CD4-positive, alpha-beta T cell treated with Interleukin-12 subunit alpha and Interleukin-12 subunit beta, for 1 hour (primary cell): ENCODE results near the gene AAMP.

Experiments used
- DNase-seq: peaks from one replicate; pipeline ENCODE4 v3.0.0-alpha.2; 2020

Gene AAMP

GRCh38 chr2:218257390-218257981 is 12.5 kb downstream of the AAMP start:
- peak; percentile 83 for DNase-seq

- no peak for DNase-seq
Observed at GRCh38 chr2:218256612-218257350, 13.2 kb downstream of the AAMP start.

DNA sequence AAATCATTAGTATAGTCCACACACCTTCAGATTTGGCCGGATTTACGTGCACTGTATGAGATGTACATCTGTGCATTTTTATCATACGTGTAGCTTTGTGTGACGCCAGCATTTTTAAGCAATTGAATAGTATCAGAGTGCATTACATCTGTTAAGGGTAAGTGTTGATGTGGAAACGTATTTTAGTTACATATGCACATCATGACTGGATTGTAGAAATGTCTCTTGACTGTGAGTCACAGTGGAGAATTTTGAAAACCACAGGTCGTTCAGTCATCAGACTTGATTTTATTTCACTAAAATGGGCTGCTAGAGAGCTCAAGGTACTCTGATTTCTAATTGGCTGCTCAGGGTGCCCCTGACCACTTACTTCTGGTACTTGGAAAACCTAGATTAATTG is 14.5 kb downstream of the AAMP start:
- no peak for DNase-seq

GRCh38 chr2:218253232-218253625 is 16.7 kb downstream of the AAMP start:
- no peak for DNase-seq

- DNase-seq: no peak
Observed at GRCh38 chr2:218252509-218253231, 17.3 kb downstream of the AAMP start.

- DNase-seq: no peak
Observed at GRCh38 chr2:218249691-218250090, 20.2 kb downstream of the AAMP start.

- DNase-seq: no peak
Observed at GRCh38 chr2:218245214-218245613, 24.7 kb downstream of the AAMP start.

- no peak for DNase-seq
Observed at GRCh38 chr2:218244665-218245064, 25.3 kb downstream of the AAMP start.

DNA sequence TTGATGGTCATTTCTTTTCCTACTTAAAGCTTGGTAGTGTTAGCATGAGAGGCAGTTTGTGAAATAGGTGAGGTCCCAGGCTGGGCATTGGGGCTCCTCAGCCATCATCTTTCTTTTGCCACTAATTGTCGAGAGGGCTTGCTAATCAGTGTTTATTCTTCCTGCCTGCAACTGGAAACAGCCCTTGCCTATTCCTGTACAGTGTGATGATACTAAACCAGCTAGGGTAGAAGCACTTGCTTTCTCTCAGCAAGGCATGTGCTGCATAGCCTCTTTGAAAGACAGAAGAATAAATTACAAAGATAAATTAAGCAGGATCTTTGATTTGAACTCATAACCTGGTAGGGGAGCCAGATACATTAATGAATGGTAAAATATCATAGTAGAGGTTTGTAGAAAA is 25.7 kb downstream of the AAMP start:
- DNase-seq: no peak

DNA sequence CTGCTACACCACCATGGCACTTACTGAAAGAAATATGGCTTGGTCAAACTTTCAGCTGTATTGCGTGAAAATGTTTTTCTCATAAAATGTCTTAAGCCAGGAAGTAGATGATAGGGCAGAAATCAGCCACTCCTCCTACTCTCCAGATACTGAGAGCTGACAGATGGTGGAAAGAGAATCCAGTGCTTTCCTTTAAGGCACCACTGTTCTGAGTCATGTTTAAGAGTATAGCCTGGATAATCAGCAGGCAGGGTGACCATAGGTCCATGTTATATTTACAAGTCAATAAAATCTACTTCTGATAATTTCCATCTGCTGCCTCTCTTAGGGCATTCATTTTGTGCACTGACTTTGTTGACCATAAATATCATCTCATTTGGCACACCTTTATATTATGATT is 31.1 kb downstream of the AAMP start:
- no peak for DNase-seq

DNA sequence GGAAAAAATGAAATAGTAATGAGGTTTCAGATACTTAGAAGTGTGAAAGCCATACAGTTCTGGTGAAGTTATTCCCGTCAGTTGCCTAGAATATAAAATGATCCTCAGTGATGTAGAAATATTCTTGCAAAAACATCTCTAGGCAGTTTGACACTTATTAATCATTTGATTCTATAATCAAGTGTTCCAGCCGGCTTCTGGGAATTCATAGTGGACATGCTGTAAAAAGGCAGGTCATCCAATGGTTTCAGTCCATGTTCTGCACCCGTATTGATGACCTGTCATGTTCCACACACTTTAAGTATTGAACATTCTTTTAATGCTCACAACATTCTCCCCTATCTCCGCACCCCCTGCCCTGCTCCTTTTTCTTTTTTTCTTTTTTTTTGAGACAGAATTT is 33.1 kb downstream of the AAMP start:
- DNase-seq: no peak

DNA sequence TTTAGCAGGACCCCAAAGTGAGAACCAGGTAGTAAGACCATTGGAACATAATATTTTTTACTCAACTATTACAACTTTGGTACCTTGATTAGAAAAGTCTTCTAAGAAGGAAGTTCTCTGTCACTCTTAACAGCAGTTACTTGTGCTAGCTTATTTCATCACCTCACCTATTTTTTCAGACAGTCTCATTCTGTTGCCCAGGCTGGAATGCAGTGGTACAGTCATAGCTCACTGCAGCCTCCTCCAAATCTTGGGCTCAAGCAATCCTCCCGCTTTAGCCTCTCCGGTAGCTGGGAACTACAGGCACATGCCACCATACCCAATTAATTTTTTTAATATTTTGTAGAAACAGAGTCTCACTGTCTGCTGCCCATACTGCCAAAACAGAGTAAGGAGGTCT is 34.9 kb downstream of the AAMP start:
- DNase-seq: no peak

- no peak for DNase-seq
Observed at GRCh38 chr2:218234521-218234920, 35.4 kb downstream of the AAMP start.

DNA sequence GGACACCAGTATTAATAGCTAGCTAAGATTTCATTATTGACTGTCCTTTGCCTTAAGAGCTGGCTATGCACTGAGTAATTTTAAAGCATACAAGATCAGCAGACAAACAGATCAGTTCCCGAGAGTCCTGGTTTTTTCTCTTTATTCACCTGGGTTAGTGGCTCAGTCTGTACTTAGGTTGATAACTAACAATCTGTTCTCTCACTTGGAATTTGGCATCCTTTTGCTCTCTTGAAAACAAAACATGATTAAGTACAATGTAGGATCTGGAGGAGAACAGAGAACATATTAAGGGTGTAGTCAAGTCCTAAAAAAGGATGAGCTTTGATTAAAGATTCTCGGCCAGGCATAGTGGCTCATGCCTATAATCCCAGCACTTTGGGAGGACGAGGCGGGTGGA is 36.4 kb downstream of the AAMP start:
- no peak for DNase-seq

GRCh38 chr2:218230882-218231281 is 39.1 kb downstream of the AAMP start:
- peak; percentile 49 for DNase-seq

GRCh38 chr2:218229851-218230250 is 40.1 kb downstream of the AAMP start:
- DNase-seq: no peak

DNA sequence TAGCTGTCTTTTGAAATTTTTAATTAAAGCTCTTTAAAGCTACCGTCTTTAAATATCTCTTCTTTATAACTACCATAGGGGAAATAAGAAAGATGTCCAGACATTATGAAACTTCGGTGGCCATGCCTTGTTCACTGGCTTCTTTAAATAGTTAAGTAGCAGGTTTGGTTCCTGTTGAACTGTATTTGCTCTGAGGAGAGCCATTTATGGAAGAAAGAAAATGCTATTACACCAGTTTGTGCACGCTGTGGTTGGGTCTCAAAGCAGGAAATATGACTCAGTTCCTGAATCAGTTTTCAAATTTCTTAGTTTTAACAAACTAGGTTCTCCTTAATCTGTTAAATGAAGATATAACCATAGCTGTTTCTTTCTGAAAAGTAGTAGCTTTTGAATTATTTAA is 40.7 kb downstream of the AAMP start:
- peak; percentile 71 for DNase-seq

DNA sequence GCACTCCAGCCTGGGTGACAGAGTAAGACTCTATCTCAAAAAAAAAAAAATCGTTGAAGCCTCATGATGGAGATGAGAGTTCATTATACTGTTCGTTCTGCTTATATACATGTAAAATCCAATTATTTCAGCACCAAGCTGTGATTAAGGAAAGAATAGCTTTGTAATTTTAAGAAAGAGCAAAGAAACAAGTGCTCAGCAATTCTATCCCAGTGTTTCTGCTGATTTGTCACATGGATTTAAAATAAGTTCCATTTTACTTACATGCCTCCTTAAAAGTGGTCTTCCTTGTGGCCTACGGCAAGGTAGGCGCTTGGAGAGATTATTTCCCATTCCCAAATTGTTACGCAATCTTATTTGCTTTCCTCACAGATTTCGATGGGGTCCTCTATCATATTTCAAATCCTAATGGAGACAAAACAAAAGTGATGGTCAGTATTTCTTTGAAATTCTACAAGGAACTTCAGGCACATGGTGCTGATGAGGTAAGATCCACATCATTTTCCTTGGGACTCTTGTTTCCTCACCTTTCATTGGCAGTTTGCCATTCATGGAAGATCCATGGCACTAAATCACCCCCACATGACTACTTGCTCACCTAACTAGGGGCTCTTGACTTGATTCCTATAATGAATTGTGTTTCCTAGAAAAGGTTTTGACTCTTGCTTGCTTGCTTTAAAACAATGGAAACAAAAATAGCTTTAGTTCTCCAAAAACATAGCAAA is 41.4 kb downstream of the AAMP start:
- DNase-seq: no peak

DNA sequence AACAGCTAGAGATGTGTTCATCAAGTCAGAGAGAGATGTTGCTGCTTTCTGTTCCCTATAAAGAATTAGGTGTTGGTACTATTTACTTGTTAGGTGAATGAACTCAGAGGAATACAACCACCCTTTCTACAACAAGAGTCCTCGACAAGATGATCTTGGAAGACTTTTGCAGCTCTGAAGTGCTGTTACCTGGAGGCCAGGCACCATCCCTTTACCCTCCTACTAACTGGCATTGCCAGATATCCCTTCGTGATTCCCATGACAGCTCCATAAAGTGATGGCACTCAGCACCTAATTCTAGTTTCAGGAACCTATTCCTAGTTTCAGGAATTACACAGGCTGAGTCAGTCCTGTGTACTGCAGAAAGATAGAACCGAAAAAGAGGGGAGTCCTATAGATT is 43.0 kb downstream of the AAMP start:
- no peak for DNase-seq

DNA sequence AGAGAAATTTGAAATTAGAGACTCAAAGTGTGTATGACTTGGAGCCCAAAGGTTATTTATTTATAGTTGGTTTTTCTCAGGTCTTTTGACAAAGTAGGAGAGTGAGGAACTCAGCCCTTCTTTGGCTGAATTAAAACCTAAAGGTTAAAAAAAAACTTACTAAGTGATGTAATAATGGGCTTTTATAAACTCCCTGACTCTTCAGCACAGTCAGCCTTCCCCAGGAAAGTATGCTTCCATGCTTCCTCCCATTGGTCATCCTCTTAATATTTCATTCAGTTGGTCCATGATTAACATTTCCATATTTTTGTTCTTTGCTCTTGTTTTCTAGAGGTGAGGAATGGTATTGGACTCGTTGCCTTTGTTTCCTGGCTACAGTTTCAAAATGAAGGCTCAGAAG is 45.8 kb downstream of the AAMP start:
- no peak for DNase-seq

GRCh38 chr2:218223046-218223445 is 46.9 kb downstream of the AAMP start:
- peak; percentile 42 for DNase-seq

GRCh38 chr2:218221000-218221399 is 48.9 kb downstream of the AAMP start:
- DNase-seq: no peak

- DNase-seq: peak; percentile 30
Observed at GRCh38 chr2:218219934-218220333, 50.0 kb downstream of the AAMP start.
